ENCODE data around the gene LSM4.

The LSM4 gene

GRCh38 chr19:18357041-18357440 is 34.2 kb upstream of the LSM4 start:
- TF ChIP-seq, protein P1, sequence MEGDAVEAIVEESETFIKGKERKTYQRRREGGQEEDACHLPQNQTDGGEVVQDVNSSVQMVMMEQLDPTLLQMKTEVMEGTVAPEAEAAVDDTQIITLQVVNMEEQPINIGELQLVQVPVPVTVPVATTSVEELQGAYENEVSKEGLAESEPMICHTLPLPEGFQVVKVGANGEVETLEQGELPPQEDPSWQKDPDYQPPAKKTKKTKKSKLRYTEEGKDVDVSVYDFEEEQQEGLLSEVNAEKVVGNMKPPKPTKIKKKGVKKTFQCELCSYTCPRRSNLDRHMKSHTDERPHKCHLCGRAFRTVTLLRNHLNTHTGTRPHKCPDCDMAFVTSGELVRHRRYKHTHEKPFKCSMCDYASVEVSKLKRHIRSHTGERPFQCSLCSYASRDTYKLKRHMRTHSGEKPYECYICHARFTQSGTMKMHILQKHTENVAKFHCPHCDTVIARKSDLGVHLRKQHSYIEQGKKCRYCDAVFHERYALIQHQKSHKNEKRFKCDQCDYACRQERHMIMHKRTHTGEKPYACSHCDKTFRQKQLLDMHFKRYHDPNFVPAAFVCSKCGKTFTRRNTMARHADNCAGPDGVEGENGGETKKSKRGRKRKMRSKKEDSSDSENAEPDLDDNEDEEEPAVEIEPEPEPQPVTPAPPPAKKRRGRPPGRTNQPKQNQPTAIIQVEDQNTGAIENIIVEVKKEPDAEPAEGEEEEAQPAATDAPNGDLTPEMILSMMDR (IDR thresholded peaks at IDR 0.05) = no peak

DNA sequence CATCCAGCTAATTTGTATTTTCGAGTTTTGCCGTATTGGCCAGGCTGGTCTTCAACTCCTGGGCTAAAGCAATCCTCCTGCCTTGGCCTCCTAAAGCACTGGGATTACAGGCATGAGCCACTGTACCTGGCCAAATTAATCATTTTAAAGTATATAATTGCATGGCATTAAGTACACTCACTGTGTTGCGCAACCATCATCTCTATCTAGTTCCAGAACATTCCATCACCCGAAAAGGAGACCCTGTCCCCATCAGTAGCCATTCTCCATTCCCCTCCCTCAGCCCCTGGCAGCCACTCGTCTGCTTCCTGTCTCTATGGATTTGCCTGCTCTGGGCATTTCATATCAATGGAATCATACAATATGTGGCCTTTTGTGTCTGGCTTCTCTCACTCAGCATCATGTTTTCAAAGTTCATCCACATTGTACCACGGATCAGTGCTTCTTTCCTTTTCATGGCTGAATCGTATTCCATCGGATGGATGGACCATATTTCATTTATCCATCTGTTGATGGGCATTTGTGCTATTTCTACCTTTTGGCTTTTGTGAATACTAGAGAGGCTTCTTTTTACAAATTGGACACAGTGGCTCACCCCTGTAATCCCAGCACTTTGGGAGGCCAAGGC is 30.6 kb upstream of the LSM4 start:
- TF ChIP-seq, protein P1 (IDR thresholded peaks at IDR 0.05) = no peak

DNA sequence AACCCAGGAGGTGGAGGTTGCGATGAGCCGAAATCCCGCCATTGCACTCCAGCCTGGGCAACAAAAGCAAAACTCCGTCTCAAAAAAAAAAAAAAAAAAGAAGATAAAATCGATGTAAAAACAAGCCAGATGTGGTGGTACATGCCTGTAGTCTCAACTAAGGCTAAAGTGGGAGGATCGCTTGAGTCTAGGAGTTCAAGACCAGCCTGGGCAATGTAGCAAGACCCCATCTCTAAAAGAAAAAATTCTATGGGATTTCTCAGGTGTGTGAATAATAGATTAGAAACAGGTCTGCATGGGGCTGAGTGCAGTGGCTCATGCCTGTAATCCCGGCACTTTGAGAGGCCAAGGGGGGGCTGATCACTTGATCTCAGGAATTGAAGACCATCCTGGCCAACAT is 28.7 kb upstream of the LSM4 start:
- TF ChIP-seq, protein P1 (IDR thresholded peaks at IDR 0.05) = no peak

DNA sequence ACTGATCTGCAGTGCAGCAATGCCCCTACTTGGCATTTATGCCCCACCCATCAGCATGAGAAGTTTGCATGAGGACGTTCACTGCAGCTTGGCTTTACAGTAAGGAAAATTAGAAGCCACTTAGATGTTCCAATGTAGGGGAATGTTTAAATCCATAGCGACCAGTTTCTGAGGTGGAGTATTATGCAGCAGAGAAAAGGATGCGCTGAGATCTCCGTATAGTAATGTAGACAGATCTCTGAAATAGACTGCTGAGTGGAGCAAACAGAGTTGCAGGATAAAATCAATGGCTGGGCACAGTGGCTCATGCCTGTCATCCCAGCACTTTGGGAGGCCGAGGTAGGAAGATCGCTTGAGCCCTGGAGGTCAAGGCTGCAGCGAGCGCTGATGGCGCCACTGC is 27.6 kb upstream of the LSM4 start:
- TF ChIP-seq, protein P1 (IDR thresholded peaks at IDR 0.05) = no peak

- TF ChIP-seq, protein P1 (IDR thresholded peaks at IDR 0.05) = peak; percentile 88
These were observed 26.8 kb upstream of the LSM4 start for GRCh38 chr19:18349524-18350128.

GRCh38 chr19:18348171-18348570 is 25.3 kb upstream of the LSM4 start:
- TF ChIP-seq, protein P1 (IDR thresholded peaks at IDR 0.05) = no peak

- TF ChIP-seq, protein P1 (IDR thresholded peaks at IDR 0.05) = no peak
These were observed 23.2 kb upstream of the LSM4 start for GRCh38 chr19:18346091-18346490.
